Hematopoietic multipotent progenitor cell treated with erythropoietin and hydrocortisone succinate and interleukin-3 and kit ligand, for 15 days (in vitro differentiated cells): Measurements from ENCODE around the gene PPP2R5C.
"Not testable (repeated sequence)": the region's sequence is repeated elsewhere in the genome, so short reads cannot be mapped to it uniquely, and the experiment has no call there.

ENCODE experiments used
- DNase-seq: peaks from one replicate; pipeline ENCODE4 v3.0.0-alpha.2; 2015; ENCODE audit warnings: low spot score

PPP2R5C gene

GRCh38 chr14:101727611-101728366 lies 33.7 kb upstream of the PPP2R5C start:
- DNase-seq = no peak

DNA sequence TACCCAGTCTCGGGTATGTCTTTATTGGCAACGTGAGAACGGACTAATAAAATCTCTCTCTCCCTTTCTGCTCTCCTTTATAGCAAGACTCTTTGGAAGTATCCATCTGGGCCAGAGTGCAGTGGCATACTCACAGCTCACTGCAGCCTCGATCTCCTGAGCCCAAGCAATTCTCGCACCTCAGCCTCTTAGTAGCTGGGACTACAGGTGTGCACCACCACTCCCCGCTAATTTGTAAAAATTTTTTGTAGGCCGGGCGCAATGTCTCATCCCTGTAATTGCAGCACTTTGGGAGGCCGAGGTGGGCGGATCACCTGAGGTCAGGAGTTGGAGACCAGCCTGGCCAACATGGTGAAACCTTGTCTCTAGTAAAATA lies 33.2 kb upstream of the PPP2R5C start:
- DNase-seq = no peak

- no peak for DNase-seq
Measured at GRCh38 chr14:101729382-101729781, 32.1 kb upstream of the PPP2R5C start.

GRCh38 chr14:101730157-101730556 lies 31.4 kb upstream of the PPP2R5C start:
- not testable (repeated sequence) for DNase-seq

GRCh38 chr14:101730626-101731186 lies 30.8 kb upstream of the PPP2R5C start:
- DNase-seq = no peak

- DNase-seq = no peak
Measured at GRCh38 chr14:101731187-101732080, 30.1 kb upstream of the PPP2R5C start.

DNA sequence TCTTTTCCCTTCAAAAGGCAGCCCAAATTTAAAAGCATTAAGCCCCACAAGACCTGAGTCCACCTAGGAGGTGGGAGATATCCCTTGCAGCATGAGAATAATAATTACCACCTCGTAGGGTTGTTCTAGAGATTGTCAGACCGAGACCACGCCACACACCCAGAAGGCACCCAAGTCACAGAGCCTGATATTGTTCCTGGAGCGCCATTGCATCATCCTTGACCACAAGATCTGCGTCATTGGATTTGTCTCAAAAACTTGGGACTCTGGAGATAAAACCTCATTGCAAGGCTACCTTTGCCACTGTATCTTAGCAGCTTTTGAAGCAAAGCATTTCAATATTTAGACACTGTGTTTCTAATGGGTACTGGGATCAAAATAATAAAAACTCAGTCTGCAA lies 29.4 kb upstream of the PPP2R5C start:
- DNase-seq = no peak

GRCh38 chr14:101733211-101733610 lies 28.3 kb upstream of the PPP2R5C start:
- DNase-seq = no peak

DNA sequence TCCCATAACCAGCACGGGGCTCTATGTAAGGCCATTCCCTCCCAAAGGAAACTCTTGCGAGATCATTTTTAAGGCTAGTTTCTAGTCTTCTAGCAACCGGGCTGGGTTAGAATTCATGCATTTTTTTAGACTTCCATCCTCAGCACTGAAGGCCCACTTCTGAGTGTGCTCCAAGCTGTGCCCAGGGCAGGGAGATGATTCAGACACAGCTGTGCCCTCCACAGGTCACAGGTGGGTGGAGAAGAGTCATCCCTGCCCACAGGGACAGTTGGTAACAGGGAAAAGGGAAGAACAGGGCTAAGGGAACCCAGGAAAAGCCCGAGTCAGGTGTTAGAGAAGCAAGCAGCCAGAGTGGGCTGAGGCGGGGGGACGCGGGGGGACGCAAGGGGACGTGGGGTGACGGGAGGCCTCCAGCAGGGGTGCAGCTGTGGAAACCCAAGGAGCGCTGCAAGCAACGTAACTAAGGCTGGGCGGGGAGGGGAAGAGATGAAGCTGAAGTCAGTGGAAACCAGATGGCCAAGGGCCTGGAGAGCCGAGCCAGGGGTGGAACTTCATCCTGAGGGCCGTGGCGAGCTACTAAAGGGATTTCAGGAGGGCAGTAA lies 27.2 kb upstream of the PPP2R5C start:
- DNase-seq = no peak

GRCh38 chr14:101735453-101735852 lies 26.1 kb upstream of the PPP2R5C start:
- DNase-seq = no peak

DNA sequence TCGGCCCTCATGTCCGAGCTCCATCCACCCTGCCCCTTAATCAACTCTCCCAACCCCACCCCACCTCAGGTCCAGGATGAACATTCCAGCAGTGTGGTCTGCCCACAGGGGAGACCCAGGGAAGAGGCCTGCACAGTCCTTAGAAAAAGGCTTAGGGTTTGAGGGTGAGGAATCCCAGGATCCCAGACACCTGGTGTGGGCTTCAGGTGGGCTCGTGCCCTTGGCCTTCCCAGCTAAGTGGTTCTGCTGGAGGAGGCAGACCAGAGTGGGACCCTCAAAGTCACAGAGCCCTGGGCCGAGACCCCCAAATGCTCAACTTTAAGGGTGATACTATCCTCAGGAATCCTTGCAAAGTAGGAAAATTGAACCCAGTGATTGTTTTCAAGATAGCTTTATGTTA lies 25.4 kb upstream of the PPP2R5C start:
- DNase-seq = no peak

GRCh38 chr14:101736585-101736984 lies 24.9 kb upstream of the PPP2R5C start:
- no peak for DNase-seq

DNA sequence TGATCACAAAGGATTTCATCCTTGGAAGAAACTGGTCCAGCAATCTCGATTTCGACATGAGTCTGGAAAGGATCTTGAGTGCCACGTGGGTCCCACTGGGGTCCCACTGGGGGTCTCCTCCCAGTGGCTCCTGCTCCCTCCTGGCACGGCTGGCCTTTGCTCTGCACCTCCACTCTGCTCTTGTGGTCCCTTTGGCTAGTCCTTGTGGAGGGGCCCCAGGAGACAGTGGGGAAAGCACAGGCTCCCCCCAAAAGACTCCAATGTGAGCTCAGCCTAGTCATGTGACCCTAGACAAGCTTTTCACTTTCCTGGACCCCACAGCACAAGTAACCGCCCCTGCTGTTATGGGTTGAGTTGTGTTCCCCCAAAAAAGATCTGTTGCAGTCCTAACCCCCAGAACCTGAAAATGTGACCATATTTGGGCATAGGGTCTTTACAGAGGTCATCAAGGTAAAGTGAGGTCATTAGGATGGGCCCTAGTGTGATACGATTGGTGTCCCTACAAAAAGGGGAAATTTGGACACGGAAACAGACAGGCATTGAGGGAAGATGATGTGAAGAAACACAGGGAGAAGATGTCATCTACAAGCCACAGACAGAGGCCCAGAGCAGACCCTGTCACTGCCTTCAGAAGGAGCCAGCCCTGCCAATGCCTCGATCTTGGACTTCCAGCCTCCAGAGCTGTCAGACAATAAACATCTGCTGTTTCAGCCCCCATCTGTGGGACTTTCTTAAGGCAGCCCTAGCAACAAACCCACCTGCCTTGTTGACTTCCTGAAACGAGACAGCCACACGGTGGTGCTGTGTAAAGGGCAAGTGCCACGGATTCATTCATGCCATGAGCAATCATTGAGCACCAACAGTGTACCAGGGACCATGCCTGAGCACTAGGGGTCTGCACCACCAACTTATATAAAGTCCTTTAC lies 23.8 kb upstream of the PPP2R5C start:
- no peak for DNase-seq

- no peak for DNase-seq
Measured at GRCh38 chr14:101738703-101739320, 22.7 kb upstream of the PPP2R5C start.

DNA sequence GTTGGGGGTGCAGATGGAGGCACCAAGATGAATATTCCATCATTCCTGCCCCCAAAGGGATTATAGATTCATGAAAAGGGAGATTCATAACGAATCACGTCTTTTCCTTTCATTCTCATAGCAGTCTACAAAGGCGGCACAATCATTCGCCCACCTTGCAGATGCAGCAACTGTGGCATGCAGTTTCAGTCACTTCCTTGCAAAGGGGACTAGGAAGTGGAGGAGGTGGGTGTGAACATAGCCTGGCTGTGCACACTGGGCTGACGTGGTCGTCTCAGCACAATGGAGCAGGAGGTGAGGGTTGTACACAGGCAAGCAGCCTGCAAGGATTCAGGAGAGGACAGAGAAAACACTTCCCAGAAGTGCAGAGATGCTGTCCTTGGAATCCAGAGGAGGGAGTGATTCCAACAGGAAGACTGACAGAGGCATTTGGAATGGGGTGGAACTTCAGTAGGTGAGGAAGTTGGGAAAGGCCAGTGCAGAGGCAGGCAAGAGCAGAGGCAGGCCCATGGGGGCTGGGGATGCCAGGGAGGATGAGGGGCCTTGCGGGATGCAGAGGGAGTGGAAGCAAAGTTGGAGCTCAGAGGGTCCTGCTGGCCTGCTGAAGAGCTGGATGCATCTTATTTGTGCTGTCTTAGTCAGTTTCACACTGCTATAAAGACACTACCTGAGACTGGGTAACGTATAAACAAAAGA lies 21.9 kb upstream of the PPP2R5C start:
- DNase-seq = no peak

DNA sequence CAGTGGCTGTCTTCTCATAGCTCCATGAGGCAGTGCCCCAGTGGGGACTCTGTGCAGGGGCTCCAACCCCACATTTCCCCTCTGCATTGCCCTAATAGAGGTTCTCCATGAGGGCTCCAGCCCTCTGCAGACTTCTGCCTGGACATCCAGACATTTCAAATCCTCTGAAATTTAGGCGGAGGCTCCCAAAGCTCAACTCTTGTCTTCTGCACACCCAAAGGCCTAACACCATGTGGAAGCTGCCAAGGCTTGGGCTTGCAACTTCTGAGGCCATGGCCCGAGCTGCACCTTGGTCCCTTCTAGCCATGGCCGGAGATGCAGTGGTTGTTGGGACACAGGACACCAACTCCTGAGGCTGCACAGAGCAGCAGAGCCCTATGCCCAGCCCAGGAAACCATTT lies 20.5 kb upstream of the PPP2R5C start:
- DNase-seq = no peak

DNA sequence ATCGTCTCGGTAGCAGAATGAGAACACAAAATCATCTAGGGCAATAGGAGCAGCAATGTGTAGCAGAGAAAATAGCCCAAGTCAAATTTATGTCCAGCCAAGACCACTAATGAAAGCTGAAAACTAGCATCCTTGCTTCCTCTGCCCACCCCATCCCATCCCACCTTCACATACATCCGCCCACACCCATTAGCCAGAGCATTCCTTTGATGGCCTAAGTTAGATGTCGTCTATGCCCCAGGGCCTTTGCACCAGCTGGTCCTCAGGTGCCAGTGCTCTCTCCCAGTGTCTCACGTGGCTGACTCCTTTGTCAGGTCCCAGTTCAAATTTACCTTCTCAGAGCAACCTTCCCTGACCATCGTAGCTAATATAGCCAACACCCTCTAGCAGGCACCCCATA lies 17.8 kb upstream of the PPP2R5C start:
- no peak for DNase-seq

- not testable (repeated sequence) for DNase-seq
Measured at GRCh38 chr14:101744382-101744781, 17.1 kb upstream of the PPP2R5C start.

GRCh38 chr14:101749756-101750155 lies 11.8 kb upstream of the PPP2R5C start:
- DNase-seq = not testable (repeated sequence)

DNA sequence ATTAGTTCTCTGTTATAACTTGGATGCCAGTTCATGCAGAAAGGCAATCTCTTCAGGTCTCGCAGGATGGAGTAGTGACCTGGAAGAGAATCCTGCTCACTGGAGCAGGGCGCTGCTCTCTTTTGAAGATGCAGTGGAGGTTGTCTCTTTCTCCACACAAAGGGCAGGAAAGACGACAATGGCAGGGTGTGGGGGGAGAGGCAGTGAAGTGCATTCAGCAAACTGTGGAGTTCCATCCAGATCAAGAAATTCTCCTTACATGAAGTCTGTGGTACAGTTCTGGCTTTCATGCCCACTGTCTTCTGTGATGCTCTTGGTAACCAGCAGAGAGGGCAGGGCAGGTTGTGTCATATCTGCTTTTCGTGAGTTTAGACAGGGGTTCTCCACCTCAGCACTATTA lies 6.6 kb upstream of the PPP2R5C start:
- no peak for DNase-seq
